ENCODE data around the gene PLXNA4. TPM values are rescaled to one million over a fixed set of nuclear protein-coding genes. Genes with fewer than 3 reads are reported as not detected.

Gene PLXNA4
- total RNA-seq, 1 experiment from 2014 or later: 0.81 TPM

- no peak for TF ChIP-seq ARID4B (CRISPR knock-in tag; IDR thresholded peaks at IDR 0.05; ENCODE audit: borderline replicate concordance)
- no peak for TF ChIP-seq EMX1 (CRISPR knock-in tag; IDR thresholded peaks at IDR 0.05)
- TF ChIP-seq AR (CRISPR knock-in tag; IDR thresholded peaks at IDR 0.05): no peak
- TF ChIP-seq ZSCAN18 (CRISPR knock-in tag; IDR thresholded peaks at IDR 0.05): no peak
- no peak for TF ChIP-seq GRHL2 (CRISPR knock-in tag; IDR thresholded peaks at IDR 0.05; ENCODE audit: insufficient replicate concordance, severe bottlenecking)
- no peak for TF ChIP-seq SOX15 (CRISPR knock-in tag; IDR thresholded peaks at IDR 0.05)
- no peak for TF ChIP-seq ATF1 (CRISPR knock-in tag; IDR thresholded peaks at IDR 0.05)
- no peak for TF ChIP-seq PRRX2 (CRISPR knock-in tag; IDR thresholded peaks at IDR 0.05)
- no peak for TF ChIP-seq E2F4 (CRISPR knock-in tag; IDR thresholded peaks at IDR 0.05; ENCODE audit: borderline replicate concordance, low read depth)
- no peak for TF ChIP-seq NFATC4 (CRISPR knock-in tag; IDR thresholded peaks at IDR 0.05)
- no peak for TF ChIP-seq MLX (CRISPR knock-in tag; IDR thresholded peaks at IDR 0.05)
- no peak for TF ChIP-seq STAT6 (CRISPR knock-in tag; conservative IDR thresholded peaks at IDR 0.05; ENCODE audit: low read depth)
Observed at GRCh38 chr7:132546366-132547127, 29.7 kb downstream of the PLXNA4 start (continued).

Data from WTC11 (cell line).